RKO (cell line): ENCODE results near the gene RHOG.
"Not testable (repeated sequence)": the region's sequence is repeated elsewhere in the genome, so short reads cannot be mapped to it uniquely, and the experiment has no call there.

ENCODE experiments used
- DNase-seq: peaks from one replicate; pipeline ENCODE4 v3.0.0-alpha.2; 2016; ENCODE audit warnings: low spot score

The RHOG gene

DNA sequence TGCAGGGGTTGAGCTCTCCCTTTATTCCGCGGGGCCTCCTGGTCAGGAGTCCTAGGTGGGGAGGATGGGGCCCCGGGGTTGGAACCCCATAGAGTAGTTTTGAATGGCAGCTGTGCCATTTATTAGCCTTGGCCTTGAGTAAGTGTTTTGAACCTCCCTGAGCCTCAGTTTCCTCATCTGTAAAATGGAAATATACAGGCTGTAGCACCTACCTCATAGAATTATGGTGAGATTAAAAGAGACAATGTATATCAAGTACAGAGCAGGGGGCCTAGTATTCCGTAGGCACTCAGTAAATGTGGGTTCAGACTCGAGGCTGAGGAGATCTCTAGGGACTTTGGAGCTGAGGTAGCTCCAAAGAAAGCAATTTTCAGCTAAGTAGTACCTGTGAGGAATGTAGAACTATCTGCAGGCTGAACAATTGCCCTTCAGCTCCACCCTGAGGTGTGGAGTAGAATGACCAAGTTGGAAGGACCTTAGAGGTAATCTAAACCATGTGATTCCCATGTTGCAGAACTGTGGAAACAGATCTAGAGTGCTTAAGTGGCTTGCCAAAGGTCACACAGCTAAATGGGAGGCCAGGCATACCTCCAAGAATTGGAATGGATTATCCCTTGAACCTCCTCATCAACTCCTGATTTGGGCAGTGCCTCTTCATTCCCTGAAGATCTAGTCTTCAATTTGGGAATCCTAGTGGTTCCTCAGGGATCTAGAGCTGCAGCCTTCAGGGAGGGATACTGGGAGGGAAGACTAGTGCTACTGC lies 31.7 kb downstream of the RHOG start:
- DNase-seq, result peak; percentile 74

DNA sequence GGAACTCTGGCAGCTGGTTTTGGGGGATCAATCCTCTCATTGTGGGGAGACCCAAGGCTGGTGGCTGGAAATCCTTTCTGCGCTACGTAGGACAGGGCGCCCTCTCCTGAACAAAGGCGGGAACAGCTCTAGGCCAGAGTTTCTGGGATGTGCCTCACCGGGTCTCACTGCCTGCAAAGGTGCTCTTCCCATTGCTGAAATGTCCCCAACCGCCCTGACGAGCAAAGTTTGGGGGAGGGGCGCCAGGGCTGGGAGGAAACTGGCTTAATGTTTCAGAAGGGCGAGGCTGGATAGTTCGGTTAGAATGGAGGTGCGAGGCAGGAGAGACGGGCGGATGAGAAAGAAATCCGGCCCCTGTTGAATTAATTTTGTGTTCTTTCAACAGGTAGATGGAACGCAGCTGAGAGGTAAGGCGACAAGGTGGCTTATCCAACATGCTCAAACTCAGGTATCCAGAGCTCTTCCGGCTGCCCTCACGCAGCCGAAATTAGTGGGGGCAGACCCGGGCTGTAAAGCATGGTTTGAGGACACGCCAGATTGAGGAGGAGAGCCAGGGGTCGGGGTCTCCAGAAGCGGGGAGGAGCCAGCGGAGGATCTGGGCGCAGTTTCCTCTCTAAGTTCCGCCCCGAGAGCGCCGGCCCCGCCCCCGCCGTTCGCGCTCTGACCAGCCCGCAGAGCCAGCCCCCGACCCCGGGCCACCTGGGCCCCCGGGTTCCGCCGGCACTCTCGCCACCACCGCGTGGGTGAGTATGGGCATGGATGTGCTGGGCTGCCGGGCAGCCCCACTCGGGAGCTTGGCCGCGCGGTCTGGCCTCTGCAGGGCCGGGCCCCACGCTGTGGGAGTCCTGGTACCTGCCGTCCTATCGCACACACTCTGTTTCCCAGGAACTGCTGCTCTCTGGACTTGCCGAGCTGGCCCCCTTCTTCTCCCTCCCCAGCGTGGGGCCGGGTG lies 32.6 kb downstream of the RHOG start, which contains the start of gene PGAP2:
Gene PGAP2 (plus strand): TSS at position 652 of the 952 bp plus-strand sequence. CDS start 2,700 bp downstream, outside the sequence.
- peak; percentile 63 for DNase-seq

DNA sequence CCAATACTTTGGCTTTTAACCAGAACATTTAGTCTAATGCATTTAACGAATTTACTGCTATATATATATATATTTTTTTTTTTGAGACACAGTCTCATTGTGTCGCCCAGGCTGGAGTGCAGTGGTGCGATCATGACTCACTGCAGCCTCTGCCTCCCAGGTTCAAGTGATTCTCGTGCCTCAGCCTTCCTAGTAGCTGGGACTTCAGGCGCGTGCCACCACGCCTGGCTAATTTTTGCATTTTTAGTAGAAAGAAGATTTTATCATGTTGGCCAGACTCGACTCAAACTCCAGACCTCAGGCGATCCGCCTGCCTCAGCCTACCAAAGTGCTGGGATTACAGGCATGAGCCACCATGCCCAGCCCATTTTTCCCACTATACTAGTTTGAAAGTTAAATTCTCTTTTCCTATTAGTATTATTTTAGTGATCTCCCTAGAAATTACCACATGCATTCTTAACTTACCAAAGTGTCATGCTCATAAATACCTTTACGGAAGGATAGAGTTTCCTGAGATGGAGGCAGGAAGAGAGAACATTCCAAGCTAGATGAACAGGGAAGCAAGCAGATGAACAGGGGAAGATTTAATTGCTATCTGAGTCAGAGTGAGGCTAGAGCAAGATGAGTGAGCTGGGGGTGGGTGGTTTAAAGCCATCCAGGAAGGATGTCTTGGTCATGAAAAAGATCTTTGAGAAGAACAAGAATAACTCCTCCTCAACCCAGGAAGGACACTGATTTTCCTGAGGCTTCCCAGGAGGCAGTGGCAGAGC lies 36.8 kb downstream of the RHOG start:
- peak; percentile 59 for DNase-seq

DNA sequence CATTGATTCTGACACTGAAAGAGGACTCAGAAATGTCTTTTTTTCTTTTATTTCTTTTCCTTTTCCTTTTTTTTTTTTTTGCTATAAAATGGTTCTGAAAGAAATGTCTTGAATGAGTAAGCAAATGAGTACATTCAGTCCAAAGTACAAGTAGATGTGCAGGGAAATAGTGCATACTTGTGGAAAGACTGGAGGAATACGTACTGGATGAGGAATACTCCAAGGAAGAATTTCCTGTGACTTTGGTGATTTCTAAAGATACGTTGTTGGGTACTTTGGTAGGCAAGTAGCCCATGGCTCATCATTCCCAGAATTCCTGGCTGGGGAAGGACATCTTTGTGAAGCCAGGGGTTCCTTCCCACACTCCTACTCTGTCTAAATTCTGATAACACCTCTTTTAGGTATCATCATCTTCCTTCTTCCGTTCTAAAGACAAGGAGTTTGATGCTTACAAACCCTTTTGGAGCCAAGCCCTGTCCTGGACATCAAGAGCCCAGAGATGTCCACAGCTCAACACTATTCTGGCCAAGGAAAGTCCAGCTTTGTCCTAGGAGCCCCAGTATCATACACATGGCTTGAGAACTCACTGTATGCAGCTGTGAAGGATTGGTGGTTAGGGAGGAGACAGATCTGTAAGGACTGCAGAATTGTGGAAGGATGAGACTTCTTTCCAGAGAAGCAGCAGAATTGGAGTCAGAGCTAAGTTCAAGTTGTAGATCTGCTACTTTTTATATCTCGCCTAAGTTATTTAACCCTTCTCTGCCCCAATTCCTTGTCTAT lies 38.6 kb downstream of the RHOG start:
- peak; percentile 67 for DNase-seq

DNA sequence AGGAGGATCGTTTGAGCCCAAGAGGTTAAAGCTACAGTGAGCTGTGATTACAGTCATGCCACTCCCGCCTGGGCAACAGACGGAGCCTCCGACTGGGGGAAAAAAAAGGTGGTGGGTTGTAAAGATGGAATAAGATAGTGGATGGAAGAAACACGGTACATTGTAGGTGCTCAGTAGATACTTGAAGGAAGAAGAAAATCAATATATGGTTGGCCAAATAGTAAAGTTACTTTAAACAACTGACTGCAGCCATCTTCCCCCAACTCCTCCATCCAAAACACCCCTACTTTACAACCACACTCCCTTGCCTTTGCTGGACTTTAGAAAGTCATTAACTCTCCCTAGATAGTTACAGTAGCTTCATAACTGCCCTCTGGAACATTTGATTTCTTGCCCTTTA lies 40.9 kb downstream of the RHOG start:
- DNase-seq, result no peak

DNA sequence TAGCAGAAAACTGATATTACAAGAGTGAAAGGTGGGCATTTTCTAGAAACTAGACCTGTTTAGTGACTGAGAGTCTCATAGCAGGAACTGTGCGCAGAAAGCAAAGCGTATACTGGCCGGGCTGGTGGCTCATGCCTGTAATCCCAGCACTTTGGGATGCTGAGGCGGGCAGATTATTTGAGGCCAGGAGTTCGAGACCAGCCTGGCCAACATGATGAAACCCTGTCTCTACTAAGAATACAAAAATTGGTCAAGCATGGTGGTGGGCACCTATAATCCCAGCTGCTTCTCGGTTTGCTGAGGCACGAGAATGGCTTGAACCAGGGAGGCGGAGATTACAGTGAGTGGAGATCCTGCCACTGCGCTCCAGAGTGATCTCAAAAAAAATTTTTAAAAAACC lies 41.6 kb downstream of the RHOG start:
- no peak for DNase-seq

DNA sequence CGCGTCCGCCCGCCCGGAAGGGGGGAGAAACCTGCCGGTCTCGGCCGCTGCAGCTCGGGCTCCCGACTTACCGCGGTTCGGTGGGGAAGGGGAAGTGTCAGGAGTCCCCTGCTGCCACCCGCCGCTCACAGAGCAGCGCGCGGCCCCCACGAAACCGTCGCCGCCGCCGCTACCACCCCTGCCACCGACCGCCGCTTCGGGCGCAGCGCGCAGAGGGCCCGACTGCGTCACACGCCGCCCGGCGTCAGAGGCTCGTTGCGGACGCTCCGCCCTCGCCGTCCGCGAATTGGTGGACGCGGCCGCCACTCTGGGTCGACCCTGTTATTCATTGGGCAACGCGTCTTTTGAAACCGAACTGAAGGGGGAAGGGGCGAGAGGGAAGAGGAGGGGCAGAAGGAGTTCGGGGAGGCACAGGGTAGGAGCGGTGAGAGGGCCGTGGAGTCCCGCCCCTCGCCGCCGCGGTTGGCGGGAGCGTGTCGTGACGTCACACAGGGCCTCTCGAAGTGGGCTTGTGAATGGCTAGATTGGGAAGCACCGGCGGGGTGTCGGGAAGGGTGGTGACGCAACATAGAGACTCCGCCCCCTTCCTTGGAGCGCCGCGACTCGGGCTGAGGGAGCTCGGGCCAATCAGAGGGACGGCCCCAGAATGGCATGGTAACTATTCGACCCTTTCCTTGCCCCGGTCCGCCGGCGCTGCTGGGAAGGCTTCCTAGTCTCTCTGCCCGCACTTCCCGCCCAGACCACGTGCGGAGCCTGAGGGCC lies 43.2 kb downstream of the RHOG start, which contains the start of gene NUP98:
Gene NUP98 (minus strand): TSS at position 226 of the 762 bp plus-strand sequence. CDS start 15,437 bp downstream, outside the sequence.
- DNase-seq, result peak; percentile 99

DNA sequence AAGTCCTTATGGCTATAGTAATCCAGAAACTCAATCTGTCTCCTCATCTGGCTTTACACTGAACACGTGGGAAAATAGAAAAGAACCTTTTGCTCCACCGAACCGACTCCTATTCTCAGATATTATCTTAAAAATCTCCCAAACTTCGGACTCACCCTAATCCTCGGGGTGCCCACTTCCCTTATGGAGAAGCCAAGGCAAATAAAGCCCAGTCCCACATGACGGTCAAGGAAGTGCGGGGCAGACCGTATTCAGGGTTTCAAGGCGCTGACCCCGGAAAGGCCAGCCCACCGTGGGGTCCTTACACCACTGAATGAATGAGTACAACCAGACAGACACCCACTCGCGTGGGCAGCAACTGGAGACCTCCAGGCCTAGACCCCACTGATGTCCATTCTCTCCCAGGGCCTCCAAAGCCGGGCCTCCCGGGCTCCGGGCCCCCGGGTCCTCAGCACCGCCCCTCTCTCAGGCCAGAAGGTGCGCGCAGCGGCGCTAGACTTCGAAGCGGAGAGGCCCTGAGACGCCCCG lies 43.9 kb downstream of the RHOG start:
- peak; percentile 23 for DNase-seq

DNA sequence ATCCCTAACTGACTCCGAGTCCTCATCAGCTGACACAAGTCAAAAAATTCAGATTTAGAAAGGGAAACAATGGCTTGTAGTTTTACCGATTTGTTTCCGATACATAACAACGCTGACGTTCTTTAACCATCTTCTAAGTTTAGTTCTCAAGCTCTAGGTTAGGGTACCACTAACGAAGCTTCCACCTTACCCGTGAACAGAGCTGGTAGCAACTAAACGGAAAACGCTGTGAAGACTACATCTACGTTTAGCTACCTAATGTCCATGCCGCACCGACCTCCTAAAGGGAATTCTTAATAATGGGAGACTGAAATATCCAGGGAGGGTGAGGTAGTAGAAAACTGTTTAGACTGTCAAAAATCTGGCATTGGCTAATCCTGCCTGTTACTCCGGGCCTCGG lies 44.4 kb downstream of the RHOG start:
- DNase-seq, result peak; percentile 34

DNA sequence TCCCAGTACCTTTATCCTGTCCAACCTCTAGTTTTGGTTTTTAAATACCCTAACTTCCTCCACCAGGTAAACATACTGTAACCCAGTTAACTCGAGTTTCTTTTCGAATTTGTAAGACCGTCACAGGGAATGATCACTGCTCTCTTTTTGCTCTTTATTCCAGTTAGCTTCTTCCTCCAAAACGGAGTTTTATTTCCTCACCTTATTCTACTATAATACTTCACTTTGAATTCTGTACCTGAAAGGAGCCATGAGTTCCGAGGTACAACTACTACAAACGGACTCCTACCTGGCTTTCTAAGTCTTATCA lies 44.8 kb downstream of the RHOG start:
- DNase-seq, result no peak

DNA sequence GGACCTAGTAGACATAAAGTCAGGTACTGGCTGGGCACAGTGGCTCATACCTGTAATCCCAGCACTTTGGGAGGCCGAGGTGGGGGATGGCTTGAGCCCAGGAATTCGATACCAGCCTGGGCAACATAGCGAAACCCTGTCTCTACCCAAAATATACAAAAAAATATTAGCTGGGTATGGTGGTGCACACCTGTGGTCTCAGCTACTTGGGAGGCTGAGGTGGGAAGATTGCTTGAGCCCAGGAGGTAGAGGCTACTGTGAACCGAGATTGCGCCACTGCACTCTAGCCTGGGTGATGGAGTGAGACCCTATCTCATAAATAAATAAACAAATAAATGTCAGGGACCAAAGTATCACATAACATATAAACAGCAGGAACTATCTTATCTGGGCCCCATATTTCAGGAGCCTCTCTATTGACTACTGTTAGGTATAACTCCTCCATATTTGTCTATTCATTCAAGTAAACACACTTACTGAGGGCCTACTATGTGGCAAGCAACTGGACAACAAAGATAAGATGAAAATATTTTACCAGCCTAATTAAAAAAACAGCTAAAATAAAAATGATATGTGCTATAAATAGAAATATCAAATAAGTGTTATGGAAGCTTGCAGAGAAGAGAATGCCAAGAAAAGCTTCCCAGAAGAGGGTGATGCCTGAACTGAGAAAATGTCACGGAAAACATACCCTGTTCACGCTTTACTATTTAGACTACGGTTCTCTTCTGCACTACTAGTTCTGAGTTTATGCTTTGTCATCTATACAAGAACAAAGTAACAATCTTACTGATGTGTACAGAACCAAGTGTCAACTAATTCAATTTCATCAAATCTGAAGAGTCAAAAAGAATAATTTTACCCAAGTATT lies 45.4 kb downstream of the RHOG start:
- DNase-seq, result no peak

DNA sequence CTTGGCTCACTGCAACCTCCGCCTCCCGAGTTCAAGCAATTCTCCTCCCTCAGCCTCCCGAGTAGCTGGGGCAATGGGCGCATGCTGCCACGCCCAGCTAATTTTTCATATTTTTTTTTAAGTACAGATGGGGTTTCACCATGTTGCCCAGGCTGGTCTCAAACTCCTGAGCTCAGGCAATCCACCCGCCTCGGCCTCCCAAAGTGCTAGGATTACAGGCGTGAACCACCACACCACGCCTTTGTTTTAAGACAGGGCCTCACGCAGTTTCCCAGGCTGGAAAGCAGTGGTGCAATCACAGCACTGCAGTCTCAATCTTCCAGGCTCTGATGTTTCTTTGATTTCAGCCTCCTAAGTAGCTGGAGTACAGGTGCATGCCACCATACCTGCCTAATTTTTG lies 46.4 kb downstream of the RHOG start:
- DNase-seq, result not testable (repeated sequence)

DNA sequence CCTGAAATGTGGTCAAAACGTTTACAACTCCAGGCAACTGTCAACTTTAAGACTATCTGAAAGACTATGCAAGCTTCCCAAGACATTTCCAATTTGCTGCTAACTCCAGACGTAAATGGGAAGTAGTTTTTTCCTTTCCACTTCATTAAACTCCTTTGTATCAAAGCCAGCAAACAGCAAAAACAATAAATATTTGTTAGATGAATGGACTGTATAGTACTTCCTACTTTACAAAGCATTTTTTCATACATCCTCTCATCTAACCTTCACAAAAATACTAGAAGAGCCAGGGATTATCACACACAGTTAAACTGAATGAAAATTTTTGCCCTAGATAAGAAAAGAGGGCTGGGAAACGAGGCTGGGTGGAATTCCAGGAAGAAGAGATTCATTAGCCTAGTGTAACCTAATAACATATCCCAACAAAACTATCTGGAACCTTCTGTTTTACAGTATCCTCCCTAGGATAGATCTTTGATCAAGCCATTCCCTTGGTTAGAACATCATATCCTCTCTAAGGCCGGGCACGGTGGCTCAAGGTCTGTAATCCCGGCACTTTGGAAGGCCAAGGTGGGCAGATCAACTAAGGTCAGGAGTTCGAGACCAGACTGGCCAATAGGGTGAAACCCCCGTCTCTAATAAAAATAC lies 53.9 kb downstream of the RHOG start:
- DNase-seq, result no peak

DNA sequence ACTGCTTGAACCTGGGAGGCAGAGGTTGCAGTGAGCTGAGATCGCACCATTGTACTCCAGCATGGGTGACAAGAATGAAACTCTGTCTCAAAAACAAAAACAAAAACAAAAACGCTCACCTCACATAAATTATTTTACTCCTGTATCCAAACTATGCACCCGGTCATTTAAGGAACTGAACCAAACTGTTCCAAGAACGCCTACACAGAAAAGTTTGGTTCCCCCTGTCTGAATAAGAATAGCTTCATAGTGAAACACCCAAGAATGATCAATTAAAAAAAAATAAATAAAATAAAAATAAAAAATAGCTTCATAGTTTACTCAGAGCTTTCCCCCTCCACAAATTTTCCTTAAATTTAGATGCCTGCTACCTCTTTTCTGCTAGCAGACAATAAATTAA lies 57.1 kb downstream of the RHOG start:
- no peak for DNase-seq

DNA sequence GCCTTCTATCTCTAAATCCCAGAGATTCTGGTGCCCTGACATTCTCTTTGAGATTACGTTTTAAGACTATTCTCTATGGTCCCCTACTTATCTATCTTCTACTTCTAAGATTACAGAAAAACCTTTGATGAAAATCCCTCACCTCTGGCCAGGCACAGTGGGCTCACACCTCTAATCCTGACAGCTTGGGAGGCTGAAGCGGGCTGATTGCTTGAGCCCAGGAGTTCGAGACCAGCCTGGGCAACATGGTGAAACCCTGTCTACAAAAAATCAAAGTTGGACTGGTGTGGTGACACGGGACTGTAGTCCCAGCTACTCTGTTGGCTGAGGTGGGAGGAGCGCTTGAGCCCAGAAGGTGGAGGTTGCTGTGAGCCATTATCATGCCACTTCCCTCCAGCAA lies 57.8 kb downstream of the RHOG start:
- DNase-seq, result no peak

DNA sequence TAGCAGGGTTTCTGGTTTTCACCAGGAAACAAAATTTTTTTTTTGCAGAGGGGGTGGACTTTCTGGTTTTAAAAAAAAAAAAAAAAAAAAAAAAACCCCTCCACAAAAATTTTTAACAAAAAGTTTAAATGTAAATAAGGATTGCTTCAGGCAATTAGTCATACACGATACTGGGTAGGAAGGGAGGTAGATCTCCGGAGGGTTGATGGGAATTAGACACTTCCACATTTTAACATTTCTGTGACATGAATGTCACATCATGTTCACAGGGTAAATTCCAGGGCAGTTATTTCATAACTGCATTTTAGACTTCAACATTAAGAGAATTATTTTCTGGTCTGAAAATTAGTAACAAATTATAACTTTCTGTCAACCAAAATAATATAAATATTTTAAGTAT lies 59.3 kb downstream of the RHOG start:
- DNase-seq, result no peak
